Loucy (cell line): ENCODE data around the gene TRMT11.

ENCODE experiments used
- H2AFZ ChIP-seq: fragments of 200-600 bp; sonication (generic); 2 replicates; pipeline ENCODE4 v1.6.0; 2016; ENCODE audit warnings: antibody characterized with exemption, mild to moderate bottlenecking, low read length, moderate library complexity
- H3F3A ChIP-seq: fragments of 200-600 bp; 2 replicates; pipeline ENCODE4 v1.6.0; 2016; ENCODE audit warnings: antibody characterized with exemption, low read depth, mild to moderate bottlenecking
- H3K27me3 ChIP-seq: fragments of 200-600 bp; sonication (generic); 2 replicates; pipeline ENCODE4 v1.6.1; 2014; ENCODE audit warnings: low read length, mild to moderate bottlenecking; ENCODE audit not compliant: insufficient read depth, poor library complexity, severe bottlenecking
- H3K36me3 ChIP-seq: fragments of 200-600 bp; sonication (generic); 2 replicates; pipeline ENCODE4 v1.6.1; 2016; ENCODE audit warnings: low read length; ENCODE audit not compliant: insufficient read depth
- H3K4me1 ChIP-seq: fragments of 200-600 bp; sonication (generic); 2 replicates; pipeline ENCODE4 v1.5.1; 2014; ENCODE audit warnings: low read length, mild to moderate bottlenecking; ENCODE audit not compliant: insufficient read depth, poor library complexity, severe bottlenecking
- H3K4me2 ChIP-seq: fragments of 200-600 bp; sonication (generic); 2 replicates; pipeline ENCODE4 v1.6.0; 2014; ENCODE audit warnings: antibody characterized with exemption, low read length, low read depth, mild to moderate bottlenecking; ENCODE audit not compliant: poor library complexity, severe bottlenecking
- H3K4me3 ChIP-seq: fragments of 200-600 bp; sonication (generic); 2 replicates; pipeline ENCODE4 v1.5.1; 2014; ENCODE audit warnings: low read length, mild to moderate bottlenecking, mixed read lengths; ENCODE audit not compliant: poor library complexity, severe bottlenecking
- H3K79me2 ChIP-seq: fragments of 200-600 bp; sonication (generic); 2 replicates; pipeline ENCODE4 v1.6.1; 2014; ENCODE audit warnings: low read length; ENCODE audit not compliant: insufficient read depth
- H3K9ac ChIP-seq: fragments of 200-600 bp; sonication (generic); 2 replicates; pipeline ENCODE4 v1.6.0; 2014; ENCODE audit warnings: mild to moderate bottlenecking, low read depth, low read length, moderate library complexity; ENCODE audit not compliant: poor library complexity, severe bottlenecking
- H3K9me2 ChIP-seq: fragments of 200-600 bp; sonication (generic); replicated peaks from 2 replicates; pipeline ENCODE4 v1.6.1; 2016; ENCODE audit warnings: low read depth, low read length, mixed read lengths
- H3K9me3 ChIP-seq: fragments of 200-600 bp; sonication (generic); 2 replicates; pipeline ENCODE4 v1.6.1; 2014; ENCODE audit warnings: mild to moderate bottlenecking, antibody characterized with exemption, low read length, low read depth; ENCODE audit not compliant: insufficient read depth
- H4K20me1 ChIP-seq: fragments of 200-600 bp; sonication (generic); 2 replicates; pipeline ENCODE4 v1.6.0; 2014; ENCODE audit warnings: antibody characterized with exemption, low read length, mild to moderate bottlenecking; ENCODE audit not compliant: insufficient read depth, poor library complexity, severe bottlenecking
- EZH2phosphoT487 ChIP-seq: fragments of 200-600 bp; IDR thresholded peaks from 2 replicates; pipeline ENCODE4 v1.6.1; 2018; ENCODE audit warnings: antibody characterized with exemption, mild to moderate bottlenecking, moderate library complexity, borderline replicate concordance
- TF ChIP-seq, protein P1 (sequence below): fragments of 200-600 bp; sonication (generic); conservative IDR thresholded peaks from 2 replicates; pipeline ENCODE4 v1.5.1; 2014; ENCODE audit warnings: mild to moderate bottlenecking, antibody characterized with exemption, low read length

Gene TRMT11

DNA sequence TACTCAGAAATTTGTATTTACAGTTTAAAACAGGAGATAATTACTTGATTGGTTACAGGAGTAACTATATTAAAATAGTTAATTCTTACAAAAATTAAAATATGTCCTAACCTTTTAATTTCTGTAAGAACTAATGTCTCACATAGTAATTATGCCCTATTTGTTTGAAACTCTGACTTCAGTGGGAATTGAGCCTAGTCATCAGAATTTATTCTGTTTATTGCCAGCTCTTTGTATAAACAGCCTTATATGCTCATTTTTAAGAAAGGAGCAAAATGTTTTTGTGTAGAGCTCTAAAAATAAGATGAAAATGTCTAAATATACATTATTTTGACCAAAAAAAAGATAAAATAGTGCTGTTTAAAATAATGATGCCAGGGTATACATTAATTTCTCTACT is 21.5 kb downstream of the TRMT11 start:
- no peaks in the 10 kb centered on the region for H3K9me3 ChIP-seq
- peaks cover 64% of the 10 kb centered on the region; the same call in 1 of the 2 replicates for H3K36me3 ChIP-seq
- H3K9me2 ChIP-seq, result no peaks in the 10 kb centered on the region
- no peaks in the 10 kb centered on the region for H3K27me3 ChIP-seq
- H2AFZ ChIP-seq, result no peak overlapping the region
- H3K4me3 ChIP-seq, result no peak overlapping the region
- no peak overlapping the region for H3K9ac ChIP-seq
- H3F3A ChIP-seq, result no peaks in the 10 kb centered on the region
- TF ChIP-seq, protein P1, sequence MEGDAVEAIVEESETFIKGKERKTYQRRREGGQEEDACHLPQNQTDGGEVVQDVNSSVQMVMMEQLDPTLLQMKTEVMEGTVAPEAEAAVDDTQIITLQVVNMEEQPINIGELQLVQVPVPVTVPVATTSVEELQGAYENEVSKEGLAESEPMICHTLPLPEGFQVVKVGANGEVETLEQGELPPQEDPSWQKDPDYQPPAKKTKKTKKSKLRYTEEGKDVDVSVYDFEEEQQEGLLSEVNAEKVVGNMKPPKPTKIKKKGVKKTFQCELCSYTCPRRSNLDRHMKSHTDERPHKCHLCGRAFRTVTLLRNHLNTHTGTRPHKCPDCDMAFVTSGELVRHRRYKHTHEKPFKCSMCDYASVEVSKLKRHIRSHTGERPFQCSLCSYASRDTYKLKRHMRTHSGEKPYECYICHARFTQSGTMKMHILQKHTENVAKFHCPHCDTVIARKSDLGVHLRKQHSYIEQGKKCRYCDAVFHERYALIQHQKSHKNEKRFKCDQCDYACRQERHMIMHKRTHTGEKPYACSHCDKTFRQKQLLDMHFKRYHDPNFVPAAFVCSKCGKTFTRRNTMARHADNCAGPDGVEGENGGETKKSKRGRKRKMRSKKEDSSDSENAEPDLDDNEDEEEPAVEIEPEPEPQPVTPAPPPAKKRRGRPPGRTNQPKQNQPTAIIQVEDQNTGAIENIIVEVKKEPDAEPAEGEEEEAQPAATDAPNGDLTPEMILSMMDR, result no peak
- TF ChIP-seq EZH2phosphoT487, result no peak
- H4K20me1 ChIP-seq, result no peaks in the 10 kb centered on the region
- H3K4me1 ChIP-seq, result peaks cover 4% of the 10 kb centered on the region
- no peak overlapping the region for H3K4me2 ChIP-seq
- no peaks in the 10 kb centered on the region for H3K79me2 ChIP-seq

DNA sequence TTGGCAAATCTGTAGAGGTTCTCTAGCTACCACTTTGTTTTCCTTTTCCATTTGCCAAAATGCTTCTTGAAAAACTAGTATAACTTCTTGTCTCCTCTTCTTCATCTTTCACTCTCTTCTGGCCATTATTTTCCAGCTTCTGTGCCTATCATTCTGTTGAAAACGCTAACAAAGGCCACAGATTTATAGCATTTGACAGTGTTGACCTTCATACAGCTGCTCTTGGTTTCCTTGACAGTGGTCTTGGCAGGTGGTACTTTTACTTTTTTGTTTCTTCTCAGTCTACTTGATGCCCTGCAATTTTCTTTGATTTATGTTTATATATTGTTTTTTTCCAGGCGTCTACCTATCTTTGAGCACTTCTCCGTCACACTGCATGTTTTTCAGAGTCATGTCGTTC is 23.7 kb downstream of the TRMT11 start:
- H3K36me3 ChIP-seq, result peaks cover 69% of the 10 kb centered on the region; the same call in 1 of the 2 replicates
- TF ChIP-seq, protein P1, result no peak
- TF ChIP-seq EZH2phosphoT487, result no peak
- H3K9me3 ChIP-seq, result no peaks in the 10 kb centered on the region
- no peaks in the 10 kb centered on the region for H3K27me3 ChIP-seq
- no peak overlapping the region for H3K4me2 ChIP-seq
- no peaks in the 10 kb centered on the region for H3K79me2 ChIP-seq
- no peaks in the 10 kb centered on the region for H4K20me1 ChIP-seq
- H3K4me1 ChIP-seq, result no peaks in the 10 kb centered on the region
- H3K9me2 ChIP-seq, result no peaks in the 10 kb centered on the region
- no peak overlapping the region for H2AFZ ChIP-seq
- H3K4me3 ChIP-seq, result no peak overlapping the region
- no peak overlapping the region for H3K9ac ChIP-seq
- no peaks in the 10 kb centered on the region for H3F3A ChIP-seq

DNA sequence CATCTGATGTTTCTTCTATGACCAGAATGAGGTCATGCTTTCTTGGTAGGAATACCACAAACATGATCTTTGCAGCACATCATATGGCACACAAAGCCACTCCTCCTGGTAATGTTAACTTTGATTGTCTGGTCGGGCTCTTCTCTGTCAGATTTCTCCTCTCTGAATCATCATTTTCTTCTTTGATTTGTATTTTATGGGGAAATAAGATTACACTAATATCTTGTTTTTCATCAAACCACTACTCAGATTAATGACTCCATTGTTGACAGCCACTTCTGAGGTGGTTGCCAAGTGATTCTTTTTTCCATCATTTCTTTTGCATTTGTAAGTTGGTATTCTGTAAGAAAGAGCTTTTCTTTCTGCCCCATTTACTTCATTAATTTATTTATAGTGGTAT is 29.5 kb downstream of the TRMT11 start:
- Histone ChIP-seq H3K27me3 (no peaks in the 10 kb centered on the region), H3K4me2 (no peak overlapping the region), H4K20me1 (no peaks in the 10 kb centered on the region), H3K9me2 (no peaks in the 10 kb centered on the region), H3F3A (no peaks in the 10 kb centered on the region), H3K4me3 (no peak overlapping the region), H3K36me3 (peaks cover 64% of the 10 kb centered on the region; the same call in 1 of the 2 replicates), H3K9me3 (no peaks in the 10 kb centered on the region), H2AFZ (no peak overlapping the region), H3K79me2 (no peaks in the 10 kb centered on the region), H3K9ac (no peak overlapping the region), H3K4me1 (no peaks in the 10 kb centered on the region)
- TF ChIP-seq EZH2phosphoT487, result no peak
- TF ChIP-seq, protein P1, result no peak
